ENCODE measurements around the gene GNPAT.
A peak's percentile ranks its signal among the peaks of the same experiment; 100 is the strongest.

GNPAT gene

DNA sequence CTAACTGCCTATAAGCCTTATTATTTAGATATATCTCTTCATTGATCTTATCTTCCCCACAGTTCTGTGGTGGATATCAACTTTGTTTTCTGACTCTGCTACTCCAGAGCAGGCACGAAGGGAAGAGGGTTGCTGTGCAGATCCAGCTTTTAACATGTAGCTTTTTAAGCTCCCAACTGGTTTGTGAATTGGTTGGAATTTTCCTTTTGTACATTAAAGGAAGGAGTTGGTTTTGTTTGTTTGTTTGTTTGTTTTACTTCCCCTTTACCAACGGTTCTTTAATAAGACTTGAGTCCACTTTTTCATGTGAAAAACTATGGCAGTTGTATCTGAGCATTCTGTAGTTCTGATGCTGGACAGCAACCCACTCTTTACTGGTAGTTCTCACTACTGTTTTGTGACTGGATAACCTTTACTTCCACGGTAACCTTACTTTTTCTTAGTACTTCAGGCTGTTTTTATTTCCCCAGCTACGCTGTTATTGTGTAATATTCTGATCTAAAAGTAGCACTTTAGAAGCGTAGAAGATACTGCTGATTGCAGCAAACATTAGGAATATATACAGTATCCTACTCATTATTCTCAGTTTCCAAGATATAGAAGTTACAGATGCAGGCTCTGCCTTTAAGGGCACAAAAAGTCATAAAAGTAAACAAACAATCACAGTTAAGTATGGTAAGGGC is 1.6 kb downstream of the GNPAT start:
- DNase-seq (ENCODE audit: low read depth), result no peak

DNA sequence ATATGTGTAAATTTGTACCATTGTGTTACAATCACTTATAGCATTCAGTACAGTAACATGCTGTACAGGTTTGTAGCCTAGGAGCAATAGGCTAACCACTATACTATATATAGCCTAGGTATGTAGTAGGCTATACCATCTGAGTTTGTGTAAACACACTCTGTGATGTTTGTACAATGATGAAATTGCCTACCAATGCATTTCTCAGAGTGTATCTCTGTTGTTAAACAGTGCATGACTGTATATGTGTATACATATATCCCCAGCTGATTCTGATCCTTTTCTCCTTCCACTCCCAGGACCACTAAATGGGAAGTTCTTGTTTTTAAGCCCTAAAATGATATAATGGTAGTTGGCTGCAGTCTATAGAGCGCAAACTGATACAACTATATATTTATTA is 7.8 kb downstream of the GNPAT start:
- DNase-seq (ENCODE audit: low read depth), result no peak

DNA sequence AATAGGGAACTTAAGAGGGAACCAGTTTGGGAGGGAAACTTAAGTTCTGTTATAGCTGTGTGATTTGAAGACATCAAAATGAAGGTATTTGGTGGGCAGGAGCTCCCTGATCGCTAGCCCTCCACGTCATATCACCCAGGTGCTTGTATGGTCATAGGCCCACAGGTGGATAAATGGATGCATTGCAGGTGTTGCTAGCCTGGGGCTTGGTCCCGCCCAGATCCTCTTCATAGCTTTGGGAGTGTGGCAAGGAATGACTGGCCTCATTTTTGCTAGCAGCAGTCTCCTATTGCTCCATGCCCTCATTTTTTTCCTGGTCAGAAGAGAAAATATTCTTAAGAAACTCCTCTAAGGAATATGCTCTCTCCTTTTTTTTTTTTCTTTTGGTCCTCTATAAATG is 11.3 kb downstream of the GNPAT start:
- DNase-seq (ENCODE audit: low read depth), result no peak

DNA sequence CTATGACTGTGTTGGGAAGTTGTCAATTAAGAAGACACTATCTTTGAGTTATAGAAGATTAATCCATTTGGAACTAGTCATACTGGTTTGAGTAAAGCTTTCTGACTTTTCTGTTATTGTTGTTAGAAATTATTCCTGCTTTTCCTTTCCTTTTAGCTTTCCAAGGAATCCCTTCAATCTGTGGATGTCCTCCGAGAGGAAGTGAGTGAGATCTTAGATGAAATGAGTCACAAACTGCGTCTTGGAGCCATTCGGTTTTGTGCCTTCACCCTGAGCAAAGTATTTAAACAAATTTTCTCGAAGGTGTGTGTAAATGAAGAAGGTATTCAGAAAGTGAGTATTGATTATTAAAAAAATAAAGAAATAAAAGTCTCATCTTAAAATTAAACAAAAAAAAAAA is 19.3 kb downstream of the GNPAT start:
- DNase-seq (ENCODE audit: low read depth), result no peak

DNA sequence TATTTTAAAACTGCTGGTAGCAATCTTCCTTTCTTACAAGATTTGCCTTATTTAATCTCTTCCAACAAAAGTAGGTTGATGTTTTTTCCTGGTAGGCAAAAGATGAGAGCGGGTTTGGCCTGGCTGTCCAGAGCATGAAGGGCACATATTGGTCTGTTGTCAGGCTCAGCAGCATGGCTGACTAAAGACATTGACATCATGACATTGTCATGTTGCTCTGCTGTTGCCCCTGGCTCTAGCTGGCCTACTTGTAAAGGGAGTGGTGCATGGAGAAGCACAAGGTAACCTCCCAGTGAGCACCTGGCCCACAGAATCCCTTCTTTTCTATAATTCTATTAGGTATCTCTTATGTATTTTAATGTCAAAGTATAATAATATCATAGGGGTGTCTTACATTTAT is 23.6 kb downstream of the GNPAT start:
- DNase-seq (ENCODE audit: low read depth), result no peak

DNA sequence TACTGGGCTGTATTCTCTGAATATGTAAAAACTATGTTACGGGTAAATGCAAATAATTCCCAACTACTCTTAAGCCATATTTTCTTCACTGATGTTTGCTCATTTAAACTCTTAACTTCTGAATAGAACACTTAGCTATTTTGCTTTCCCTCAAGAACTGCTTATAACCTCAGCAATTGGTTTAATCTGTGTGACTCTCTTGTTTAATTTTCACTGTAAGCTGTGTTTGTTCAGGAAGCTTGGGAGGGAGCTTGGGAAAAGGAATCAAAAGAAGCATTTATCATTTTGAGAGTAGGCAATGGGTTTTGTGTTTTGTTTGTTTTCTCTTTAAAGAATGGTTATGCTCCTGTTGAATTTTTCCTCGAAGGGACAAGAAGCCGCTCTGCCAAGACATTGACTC is 24.4 kb downstream of the GNPAT start:
- no peak for DNase-seq (ENCODE audit: low read depth)

DNA sequence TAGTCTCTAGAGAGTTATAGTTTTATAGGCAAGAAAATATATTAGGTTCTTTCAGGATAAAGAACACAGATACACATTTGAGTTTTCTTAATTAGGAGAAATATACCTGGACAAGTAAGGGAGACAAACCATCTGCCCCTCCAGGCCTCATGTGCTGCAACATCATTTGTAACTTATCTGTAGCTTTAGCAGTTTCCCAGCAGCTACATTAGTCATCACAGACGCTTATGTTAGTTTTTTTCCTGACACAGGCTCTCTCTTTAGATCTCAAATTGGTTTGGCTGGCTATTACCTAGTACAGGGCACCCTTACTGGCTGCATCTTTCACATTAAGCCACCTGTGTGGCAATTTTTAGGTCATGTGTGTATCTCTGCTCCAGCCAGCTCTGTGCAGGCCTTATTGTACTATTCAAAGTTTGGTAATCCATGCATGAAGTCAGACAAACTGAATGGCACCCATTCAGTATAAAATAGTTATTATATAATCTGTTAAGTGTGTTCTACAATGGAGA is 25.9 kb downstream of the GNPAT start:
- DNase-seq (ENCODE audit: low read depth), result no peak

DNA sequence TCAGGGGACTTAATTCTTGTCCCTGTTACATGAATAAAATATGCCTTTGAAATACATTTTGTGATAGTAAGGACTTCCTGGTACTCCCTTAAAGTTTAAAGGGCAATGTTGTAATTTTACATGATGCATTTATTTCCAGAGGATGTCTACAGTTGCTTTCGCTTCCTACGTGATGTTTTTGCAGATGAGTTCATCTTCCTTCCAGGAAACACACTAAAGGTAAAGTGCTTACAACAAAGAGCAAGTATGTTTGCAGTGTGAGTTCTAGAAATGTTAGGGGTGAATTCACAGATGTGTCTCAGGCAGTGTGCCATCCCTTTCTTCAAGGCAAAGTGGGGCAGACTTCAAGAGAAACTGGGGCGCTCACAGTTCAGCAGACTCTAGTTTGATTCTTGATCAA is 31.2 kb downstream of the GNPAT start:
- DNase-seq (ENCODE audit: low read depth), result no peak

DNA sequence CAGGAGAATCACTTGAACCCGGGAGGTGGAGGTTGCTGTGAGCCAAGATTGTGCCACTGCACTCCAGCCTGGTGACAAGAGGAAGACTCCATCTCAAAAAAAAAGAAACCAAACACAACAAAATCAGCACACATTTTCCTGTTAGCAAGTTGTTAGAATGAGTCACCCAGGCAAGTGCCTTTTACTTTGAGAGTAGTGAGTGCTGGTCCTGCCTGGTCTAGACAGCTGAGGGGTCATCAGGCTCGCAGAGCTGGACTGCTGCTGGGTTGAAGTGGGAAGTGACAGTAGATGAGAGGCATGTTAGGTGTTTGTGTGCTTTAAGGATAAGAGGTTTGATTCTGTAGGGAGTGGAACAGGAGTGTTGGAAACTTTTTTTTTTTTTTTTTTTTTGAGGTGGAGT is 31.9 kb downstream of the GNPAT start:
- no peak for DNase-seq (ENCODE audit: low read depth)

DNA sequence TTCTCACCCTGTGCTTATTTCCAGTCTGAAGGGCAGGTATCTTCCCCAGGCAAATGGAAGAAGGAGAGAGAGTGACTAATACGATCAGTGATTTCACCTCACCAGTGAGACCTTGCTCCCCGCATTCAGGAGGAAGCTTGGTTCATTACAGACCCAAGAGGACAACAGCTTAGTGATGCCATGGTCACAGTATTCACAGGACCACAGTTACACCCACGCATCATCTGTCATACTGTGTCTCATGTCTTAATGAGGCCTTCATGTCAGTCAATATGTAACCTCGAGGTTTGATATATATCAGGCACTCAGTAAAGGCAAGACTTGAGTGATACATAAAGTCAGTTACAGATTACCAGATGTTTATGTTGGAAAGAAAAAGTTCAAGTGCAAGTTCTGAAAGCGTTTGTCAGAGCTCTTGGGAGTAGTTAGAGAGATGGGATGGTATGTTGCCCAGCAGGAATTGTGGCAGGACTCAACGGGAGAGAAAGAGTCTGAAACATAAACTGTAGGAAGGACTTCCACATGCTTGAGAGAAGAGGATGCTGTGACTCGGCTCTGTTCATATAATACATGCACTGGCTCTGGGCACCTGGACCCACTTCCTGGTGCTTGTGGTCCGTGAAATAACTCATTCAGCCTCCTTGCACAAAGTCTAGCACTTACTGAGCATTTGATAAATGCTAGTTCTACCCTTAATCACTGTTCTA is 33.3 kb downstream of the GNPAT start:
- DNase-seq (ENCODE audit: low read depth), result no peak

DNA sequence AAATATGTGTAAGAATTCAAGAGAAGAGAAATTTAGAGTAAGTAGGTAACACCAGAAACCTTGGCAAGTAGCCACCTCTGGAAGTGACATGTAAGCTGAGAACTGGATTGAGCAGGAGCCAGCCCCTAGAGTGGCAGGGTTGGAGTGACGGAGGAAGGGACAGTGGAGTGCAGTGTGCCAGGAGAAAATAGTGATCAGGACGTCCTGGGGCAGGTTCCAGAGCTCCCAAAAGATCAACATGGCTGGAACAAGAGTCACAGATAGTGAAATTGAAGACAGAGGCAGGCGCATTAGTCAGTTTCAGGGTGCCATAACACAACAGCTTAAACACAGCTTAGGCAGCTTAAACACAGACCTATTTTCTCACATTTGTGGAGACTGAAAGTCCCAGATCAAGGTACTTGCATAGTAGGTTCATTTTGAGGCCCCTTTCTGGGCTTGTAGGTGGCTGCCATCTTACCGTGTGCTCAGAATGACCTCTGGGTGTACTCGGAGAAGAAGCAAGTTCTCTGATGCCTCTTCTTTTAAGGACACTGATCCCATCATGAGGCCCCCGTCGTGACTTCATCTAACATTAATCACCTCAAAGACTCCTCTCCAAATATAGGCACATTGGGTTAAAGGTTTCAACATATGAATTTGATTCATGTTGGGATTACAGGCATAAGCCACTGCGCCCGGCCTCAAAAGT is 37.2 kb downstream of the GNPAT start:
- no peak for DNase-seq (ENCODE audit: low read depth)

DNA sequence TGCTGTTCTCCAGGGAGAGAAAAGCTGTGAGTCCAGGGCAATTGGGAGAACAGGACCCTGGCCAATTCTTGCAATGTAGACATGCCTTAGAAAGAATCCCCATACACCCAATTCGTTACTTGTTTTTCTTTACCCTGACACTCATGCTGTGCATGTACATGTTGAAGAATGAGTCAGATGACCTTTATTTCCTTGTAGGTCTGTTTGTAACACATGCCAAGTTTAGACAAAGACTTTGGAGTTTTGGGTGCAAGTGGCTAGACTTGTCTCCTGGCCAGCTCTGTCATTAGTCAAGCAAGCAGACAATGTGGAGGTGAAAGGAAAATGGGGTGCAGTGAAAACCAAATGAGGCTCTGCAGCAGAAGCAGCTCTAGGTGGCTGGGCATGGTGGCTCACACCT is 38.1 kb downstream of the GNPAT start:
- no peak for DNase-seq (ENCODE audit: low read depth)

DNA sequence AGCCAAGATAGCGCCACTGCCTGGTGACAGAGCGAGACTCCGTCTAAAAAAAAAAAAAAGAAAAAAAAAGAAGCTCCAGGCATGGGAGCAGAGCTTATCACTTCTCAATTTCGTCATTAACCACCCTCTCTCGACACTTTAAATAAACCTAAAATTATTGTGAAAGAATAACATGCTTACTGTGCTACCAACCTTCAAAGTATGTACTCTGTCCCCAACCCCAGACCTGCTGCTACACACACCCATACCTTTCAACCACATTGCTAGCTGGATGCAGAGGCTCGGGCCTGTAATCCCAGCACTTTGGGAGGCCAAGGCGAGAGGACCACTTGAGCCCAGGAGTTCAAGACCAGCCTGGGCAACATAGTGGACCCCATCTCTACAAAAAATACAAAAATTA is 38.7 kb downstream of the GNPAT start:
- DNase-seq (ENCODE audit: low read depth), result no peak

DNA sequence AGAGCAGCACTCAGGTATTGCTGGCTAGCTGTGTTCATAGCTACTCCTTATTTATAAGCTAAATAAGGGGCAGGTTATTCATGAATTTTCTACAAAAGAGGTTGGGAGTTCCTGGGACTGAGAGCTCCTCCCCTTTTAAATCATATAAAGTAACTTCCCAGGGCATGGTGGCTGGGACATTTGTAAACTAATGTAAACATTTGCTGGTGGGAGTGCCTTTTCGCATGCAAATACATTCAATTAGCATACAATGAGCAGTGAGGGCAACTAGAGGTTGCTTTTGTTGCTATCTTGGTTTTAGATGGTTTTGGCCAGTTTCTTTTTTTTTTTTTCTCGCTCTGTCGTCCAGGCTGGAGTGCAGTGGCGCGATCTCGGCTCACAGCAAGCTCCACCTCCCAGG is 43.4 kb downstream of the GNPAT start:
- DNase-seq (ENCODE audit: low read depth), result no peak

DNA sequence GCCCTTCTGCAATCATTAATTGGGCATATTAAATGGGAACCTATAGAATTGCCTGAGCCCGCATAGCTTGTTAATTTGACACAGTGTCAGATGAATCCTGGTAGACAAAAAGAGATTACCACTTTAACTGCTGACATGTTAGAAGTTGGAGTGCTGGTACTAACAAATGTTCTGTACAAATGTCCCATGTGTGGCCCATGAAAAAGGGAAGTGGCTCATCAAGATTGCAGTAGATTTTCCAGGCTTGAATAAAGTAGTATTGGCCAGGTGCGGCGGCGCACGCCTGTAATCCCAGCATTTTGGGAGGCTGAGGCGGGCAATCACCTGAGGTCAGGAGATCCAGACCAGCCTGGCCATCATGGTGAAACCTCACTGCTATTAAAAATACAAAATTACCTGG is 45.6 kb downstream of the GNPAT start:
- no peak for DNase-seq (ENCODE audit: low read depth)

DNA sequence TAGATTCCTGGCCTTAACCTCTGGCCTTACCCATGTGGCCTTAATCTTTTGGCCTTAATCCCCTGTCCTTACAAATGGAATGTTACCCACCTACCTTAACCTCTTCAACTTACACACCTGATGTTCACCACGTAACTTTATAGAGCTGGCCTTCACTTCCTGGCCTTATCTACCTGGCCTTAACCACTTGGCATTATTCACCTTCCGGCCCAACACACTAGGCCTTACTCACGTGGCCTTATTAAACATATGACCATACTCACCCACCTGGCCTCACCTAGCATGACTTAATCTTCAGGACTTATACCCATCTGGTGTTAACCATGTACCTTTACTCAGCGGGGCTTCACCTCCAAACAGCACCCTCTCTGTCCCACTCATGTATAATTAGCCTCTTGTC is 54.9 kb downstream of the GNPAT start:
- no peak for DNase-seq (ENCODE audit: low read depth)

DNA sequence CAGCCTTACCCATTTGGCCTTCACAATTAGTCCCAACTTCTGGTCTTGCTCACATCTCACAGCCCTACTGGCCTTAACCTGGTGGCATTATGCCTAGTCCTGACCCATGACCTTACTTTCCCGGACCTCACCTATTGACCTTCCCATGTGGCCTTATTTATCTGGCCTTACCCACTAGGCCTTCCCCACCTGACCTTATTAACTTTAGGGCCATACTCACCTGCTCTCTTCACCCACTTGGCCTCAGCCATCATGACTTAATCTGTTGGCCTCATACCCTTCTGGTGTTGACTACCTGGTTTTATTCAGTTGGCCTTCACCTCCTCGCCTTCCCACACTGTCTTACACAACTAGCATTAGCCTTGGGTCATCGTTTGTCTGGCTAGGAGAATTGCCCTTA is 61.0 kb downstream of the GNPAT start:
- no peak for DNase-seq (ENCODE audit: low read depth)

DNA sequence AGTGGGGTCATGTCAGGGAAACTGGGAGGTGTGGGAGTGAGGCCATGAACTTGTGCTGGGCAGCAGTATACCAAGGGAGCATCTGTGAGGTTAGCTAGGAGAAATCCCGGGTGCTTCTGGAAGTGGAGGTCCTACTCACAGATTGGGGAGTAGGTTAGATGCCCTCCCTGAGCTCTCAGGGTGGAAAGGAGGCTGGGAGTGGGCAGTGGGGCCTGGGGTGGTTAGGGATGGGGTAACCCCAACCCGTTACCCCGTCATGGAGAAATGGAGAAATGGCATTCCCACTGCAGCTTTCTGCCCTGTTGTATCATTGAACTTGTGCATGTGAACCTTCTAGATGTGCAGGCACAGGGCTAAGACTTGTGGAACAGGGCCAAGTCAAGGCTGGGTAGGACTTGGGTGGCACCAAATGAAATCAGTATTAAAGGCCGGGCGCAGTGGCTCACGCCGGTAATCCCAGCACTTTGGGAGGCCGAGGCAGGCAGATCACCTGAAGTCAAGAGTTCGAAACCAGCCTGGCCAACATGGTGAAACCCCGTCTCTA is 69.5 kb downstream of the GNPAT start:
- no peak for DNase-seq (ENCODE audit: low read depth)

DNA sequence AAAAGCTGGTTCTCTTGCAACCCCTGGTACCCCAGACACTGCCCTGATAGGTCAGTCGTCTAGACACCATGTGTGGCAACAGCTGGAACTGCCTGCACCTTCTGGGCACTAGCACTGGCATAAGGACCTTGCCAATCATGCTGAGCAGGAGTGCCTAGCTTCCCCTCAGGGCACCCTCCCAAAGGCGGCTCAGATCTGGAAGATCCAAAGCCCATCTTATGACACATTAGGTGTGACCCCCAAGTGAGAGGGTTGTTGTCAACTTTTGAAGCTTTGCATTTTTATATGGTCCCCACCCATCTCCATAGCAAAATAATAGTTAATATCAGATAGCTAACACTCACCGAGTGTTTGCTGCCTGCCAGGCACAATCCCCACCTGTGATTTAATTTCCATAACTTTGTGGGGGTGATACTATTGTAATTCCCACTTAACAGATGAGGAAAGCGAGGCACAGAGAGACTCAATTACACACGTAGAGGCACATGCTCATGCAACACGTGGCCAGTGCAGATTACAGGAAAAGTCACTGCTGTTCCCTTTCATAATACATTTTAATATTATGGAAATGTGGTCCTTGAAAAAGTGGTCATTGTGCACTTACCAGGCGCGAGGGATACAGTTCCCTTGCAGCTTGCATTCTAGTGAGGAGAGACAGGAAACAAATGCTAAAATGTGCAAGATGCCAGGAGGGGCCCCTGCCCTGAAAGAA is 70.9 kb downstream of the GNPAT start:
- DNase-seq (ENCODE audit: low read depth), result no peak

DNA sequence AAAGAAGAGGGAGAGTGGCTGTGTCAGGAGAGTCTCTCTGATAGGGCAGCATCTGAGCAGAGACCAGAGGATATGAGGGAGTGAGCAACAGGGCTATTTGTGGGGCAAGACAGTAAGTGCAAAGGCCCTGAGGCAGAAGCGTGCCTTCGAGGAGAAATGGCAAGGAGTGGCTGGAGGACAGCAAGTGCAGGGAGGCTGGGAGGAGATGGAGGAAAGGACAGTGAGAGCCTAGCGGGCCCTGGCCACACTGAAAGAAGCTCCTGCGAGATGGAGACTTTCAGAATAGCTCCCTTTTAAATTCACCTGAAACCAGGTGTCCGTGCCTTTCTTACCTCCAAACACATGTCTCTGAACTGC is 71.4 kb downstream of the GNPAT start:
- no peak for DNase-seq (ENCODE audit: low read depth)

DNA sequence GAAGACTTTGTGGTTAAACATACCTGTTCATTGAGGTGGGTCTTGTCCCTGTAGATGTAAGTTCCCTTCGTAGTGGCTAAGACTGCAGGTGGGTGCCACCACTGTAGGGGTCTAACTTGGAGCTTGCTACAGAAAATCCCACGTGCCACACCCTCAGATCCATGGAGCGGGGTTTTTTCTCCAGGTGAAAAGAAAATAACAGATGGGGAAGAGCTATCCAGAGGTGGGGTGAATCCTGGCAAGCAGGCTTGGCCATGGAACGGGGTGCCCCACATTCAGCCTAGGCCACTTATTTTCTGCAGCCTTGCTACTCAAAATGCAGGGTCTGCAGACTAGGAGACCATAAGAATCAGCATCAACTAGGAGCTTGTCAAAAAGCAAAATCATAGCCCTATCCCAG is 72.6 kb downstream of the GNPAT start:
- DNase-seq (ENCODE audit: low read depth), result no peak

DNA sequence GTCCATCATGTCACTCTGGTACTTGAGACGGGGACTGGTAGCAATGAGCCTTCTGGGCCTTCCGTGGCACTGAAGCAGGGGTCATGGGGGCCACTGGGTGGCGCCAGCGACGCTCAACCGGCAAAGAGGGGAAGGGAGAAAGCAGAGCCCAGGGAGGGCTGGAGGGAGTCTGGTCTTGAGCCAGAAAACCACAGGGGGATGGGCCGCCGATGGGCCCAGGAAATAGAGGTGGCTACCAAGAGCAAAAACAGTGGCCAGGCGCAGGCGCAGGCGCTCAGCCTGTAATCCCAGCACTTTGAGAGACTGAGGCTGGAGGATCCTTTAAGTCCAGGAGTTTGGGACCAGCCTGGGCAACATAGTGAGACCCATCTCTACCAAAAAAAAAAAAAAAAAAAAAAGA is 74.9 kb downstream of the GNPAT start:
- DNase-seq (ENCODE audit: low read depth), result peak; percentile 16

All from activated T-helper 9 cell treated with anti-CD3 and anti-CD28 coated beads, Interleukin-2, amount 50 U/mL, for 16 hours (primary cell).